GM12878 (cell line): ENCODE data around the gene SNAP23. TPM values are rescaled to one million over a fixed set of nuclear protein-coding genes. Genes with fewer than 3 reads are reported as not detected.

ENCODE experiments used
- ATAC-seq: fragments of 200-7000 bp; cut with Tn5 transposase; 3 replicates; pipeline ENCODE4 v1.9.1; 2020; ENCODE audit warnings: mild to moderate bottlenecking, moderate library complexity
- BruUV-seq: library from RNA; stranded (reverse); fragments of 400-500 nt; replicated peaks from 2 replicates; lab custom pipeline; 2021; lab: Mats Ljungman, UMichigan
- CTCF ChIA-PET: fragments of 300-600 bp; sonication (Branson Sonifier 250); formaldehyde crosslinking; extraction: SDS; loops from one replicate; lab custom pipeline; 2021; ENCODE audit warnings: inconsistent platforms; lab: Yijun Ruan, JAX
- POLR2A ChIA-PET: fragments of 350-600 bp; formaldehyde crosslinking; extraction: SDS; loops from one replicate; lab custom pipeline; 2021; ENCODE audit warnings: inconsistent platforms; lab: Charles Lee
- RAD21 ChIA-PET: fragments of 300-600 bp; sonication (Branson Sonifier 250); formaldehyde crosslinking; loops from one replicate; lab custom pipeline; 2023; ENCODE audit warnings: antibody characterized with exemption; ENCODE audit not compliant: unreplicated experiment; lab: Charles Lee
- SMC1A ChIA-PET: fragments of 300-600 bp; sonication (Branson Sonifier 250); formaldehyde crosslinking; loops from one replicate; lab custom pipeline; 2023; ENCODE audit not compliant: unreplicated experiment, uncharacterized antibody; lab: Charles Lee
- DNase-seq: peaks from one replicate; pipeline ENCODE4 v3.0.0-alpha.2; 2011; ENCODE audit warnings: low read depth, low spot score
- FAIRE-seq: peaks from 3 replicates; lab custom pipeline; 2011; peaks lifted over from hg19 to GRCh38; lab: Jason Lieb, UNC
- H2AFZ ChIP-seq: 2 replicates; pipeline ENCODE4 v1.6.0; 2011; ENCODE audit warnings: low read depth, low read length, control low read depth; ENCODE audit not compliant: control insufficient read depth
- H3K27ac ChIP-seq: 2 replicates; pipeline ENCODE4 v1.5.1; 2011; ENCODE audit warnings: control low read depth; ENCODE audit not compliant: control insufficient read depth, insufficient read depth
- H3K27me3 ChIP-seq, 2 experiments: replicated peaks in 1 of 2; 2 replicates each; pipeline versions ENCODE4 v1.6.0 to v1.6.1; 2011; ENCODE audit warnings: low read length in 1 of 2; ENCODE audit not compliant: control insufficient read depth in 2 of 2, insufficient read depth in 2 of 2
- H3K36me3 ChIP-seq, 2 experiments: 2 replicates each; pipeline ENCODE4 v1.5.1; 2011; ENCODE audit warnings: low read length in 1 of 2; ENCODE audit not compliant: control insufficient read depth in 2 of 2, insufficient read depth in 2 of 2
- H3K4me1 ChIP-seq: 2 replicates; pipeline ENCODE4 v1.6.1; 2011; ENCODE audit warnings: mild to moderate bottlenecking, low read length, moderate library complexity, mixed read lengths; ENCODE audit not compliant: control insufficient read depth, insufficient read depth
- H3K4me2 ChIP-seq: 2 replicates; pipeline ENCODE4 v1.6.0; 2011; ENCODE audit warnings: control low read depth; ENCODE audit not compliant: control insufficient read depth, insufficient read depth
- H3K4me3 ChIP-seq: fragments of 200-600 bp; sonication (generic); 2 replicates; pipeline ENCODE4 v1.5.1; 2016
- H3K79me2 ChIP-seq: 2 replicates; pipeline ENCODE4 v1.6.0; 2011; ENCODE audit warnings: low read length; ENCODE audit not compliant: control insufficient read depth, insufficient read depth
- H3K9ac ChIP-seq: 2 replicates; pipeline ENCODE4 v1.8.0; 2011; ENCODE audit warnings: low read length, control low read depth, mixed read lengths; ENCODE audit not compliant: control insufficient read depth, insufficient read depth
- H3K9me3 ChIP-seq: replicated peaks from 3 replicates; pipeline ENCODE4 v1.5.1; 2011; ENCODE audit warnings: mild to moderate bottlenecking, low read length; ENCODE audit not compliant: control insufficient read depth, insufficient read depth
- H4K20me1 ChIP-seq: 2 replicates; pipeline ENCODE4 v1.6.0; 2011; ENCODE audit not compliant: control insufficient read depth, insufficient read depth
- GABPA ChIP-seq: IDR thresholded peaks from 2 replicates; pipeline ENCODE4 v1.6.1; 2014; ENCODE audit warnings: antibody characterized with exemption, low read depth, mild to moderate bottlenecking, inconsistent platforms
- NBN ChIP-seq: fragments of 450-650 bp; IDR thresholded peaks from 2 replicates; pipeline ENCODE4 v1.6.1; 2016
- WGBS: methylation state at CpG from one replicate; pipeline ENCODE4 v1.1.6; 2016; ENCODE audit warnings: low lambda C conversion rate; ENCODE audit not compliant: insufficient replicate concordance, insufficient coverage; ENCODE audit errors: missing lambda C conversion rate; 5-methylcytosine and 5-hydroxymethylcytosine counted together
- in situ Hi-C: fragments of 300-500 bp; cut with MboI; formaldehyde crosslinking; loops from 9 replicates; pipeline ENCODE4 v1.14.3; 2018; ENCODE audit warnings: mixed read lengths
- intact Hi-C: fragments of 100-400 bp; cut with micrococcal nuclease; formaldehyde crosslinking; loops from one replicate; pipeline ENCODE4 v1.14.2; 2022; ENCODE audit not compliant: unreplicated experiment
- polyA plus RNA-seq, 11 experiments: library from polyadenylated mRNA; depleted of rRNA in 4 of 11; unstranded in 6 of 11; stranded (reverse) in 5 of 11; fragments of >200 nt; fragmentation: Nextera tagmentation in 4 of 11; fragmentation: Illumina TruSeq in 1 of 11; extraction: Ambion mirVana in 4 of 11; extraction: Trizol in 1 of 11; gene quantifications; 1 replicate in 1 of 11; 2 replicates in 10 of 11; pipeline versions ENCODE4 v1.2.1 to v1.2.3, GENCODE V29; 2011 to 2016; ENCODE audit warnings: inconsistent platforms in 2 of 11, missing spikeins in 2 of 11, low read depth in 1 of 11
- total RNA-seq, 4 experiments: library from RNA; depleted of rRNA in 3 of 4; stranded (reverse); fragments of >200 nt in 3 of 4; fragmentation: Illumina TruSeq in 1 of 4; extraction: Trizol in 1 of 4; gene quantifications; 2 replicates each; pipeline versions ENCODE4 v1.2.1 to v1.2.3, GENCODE V29; 2013 to 2021
- TF ChIP-seq, protein P1 (sequence below): fragments of 150-350 bp; IDR thresholded peaks from 2 replicates; pipeline ENCODE4 v1.6.1; 2014; ENCODE audit warnings: mild to moderate bottlenecking, low read depth, low read length

The SNAP23 gene
- total and polyA plus RNA-seq, 10 of the 15 experiments (the other 5 are each of a cell fraction or from before 2014, with no cell fraction given), result 51.9 to 127 (median 74.6) TPM

DNA sequence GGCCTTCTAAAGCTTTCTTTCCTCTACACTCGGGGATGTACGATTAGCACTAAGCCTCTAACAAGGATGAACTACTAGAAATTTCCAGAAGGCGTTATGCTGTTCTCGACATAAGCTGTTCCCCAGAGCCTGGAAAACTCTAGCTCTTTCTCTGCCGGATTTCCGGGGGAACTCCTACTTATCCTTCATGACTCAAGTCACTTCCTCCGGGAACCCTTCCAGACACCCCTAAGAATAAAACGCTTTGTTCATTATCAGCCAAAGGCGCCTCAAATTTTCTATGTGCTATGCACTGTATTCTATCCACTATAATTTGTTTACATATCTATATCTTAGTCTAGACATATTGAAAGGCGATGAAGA is 455 bp upstream of the SNAP23 start:
- Histone ChIP-seq H3K27me3 (no peaks in the 10 kb centered on the region), H3K9ac (peak overlapping the region; percentile 77; the same call in 1 of the 2 replicates), H3K4me2 (peak overlapping the region; percentile 88), H3K27ac (peak overlapping the region; percentile 30; the same call in 1 of the 2 replicates), H3K4me1 (peaks cover 30% of the 10 kb centered on the region), H3K4me3 (peak overlapping the region; percentile 83), H3K36me3 (no peaks in the 10 kb centered on the region), H3K9me3 (no peaks in the 10 kb centered on the region), H4K20me1 (no peaks in the 10 kb centered on the region), H3K79me2 (peaks cover 54% of the 10 kb centered on the region), H2AFZ (peak overlapping the region; percentile 97)
- no TSS peak for BruUV-seq
- DNase-seq (no peak), FAIRE-seq (no peak), ATAC-seq (peak; percentile 5)
- in situ Hi-C loops, result no loop called here
- RAD21 ChIA-PET, result interaction anchor here (1.1 to 2.9 kb wide), 4 partner anchors 10 to 154 kb away, joined by 3 to 13 read pairs (median 6); partner anchors contain the start of genes HAUS2 and LRRC57
- intact Hi-C loops, result no loop called here
- TF ChIP-seq, protein P1, sequence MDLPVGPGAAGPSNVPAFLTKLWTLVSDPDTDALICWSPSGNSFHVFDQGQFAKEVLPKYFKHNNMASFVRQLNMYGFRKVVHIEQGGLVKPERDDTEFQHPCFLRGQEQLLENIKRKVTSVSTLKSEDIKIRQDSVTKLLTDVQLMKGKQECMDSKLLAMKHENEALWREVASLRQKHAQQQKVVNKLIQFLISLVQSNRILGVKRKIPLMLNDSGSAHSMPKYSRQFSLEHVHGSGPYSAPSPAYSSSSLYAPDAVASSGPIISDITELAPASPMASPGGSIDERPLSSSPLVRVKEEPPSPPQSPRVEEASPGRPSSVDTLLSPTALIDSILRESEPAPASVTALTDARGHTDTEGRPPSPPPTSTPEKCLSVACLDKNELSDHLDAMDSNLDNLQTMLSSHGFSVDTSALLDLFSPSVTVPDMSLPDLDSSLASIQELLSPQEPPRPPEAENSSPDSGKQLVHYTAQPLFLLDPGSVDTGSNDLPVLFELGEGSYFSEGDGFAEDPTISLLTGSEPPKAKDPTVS, result peak; percentile 82; the same call in 1 of the 2 replicates
- TF ChIP-seq GABPA, result 0 out of 2 replicates have a peak, but pooled peaks have one; percentile 25
- TF ChIP-seq NBN, result no peak
- POLR2A ChIA-PET, result interaction anchor here (0.9 to 3.3 kb wide), 6 partner anchors 9 to 155 kb away, joined by 3 to 37 read pairs (median 4); partner anchors contain the start of genes HAUS2, LRRC57 and STARD9
- WGBS, result 2% methylated on average over 10 of the region's 10 CpGs
- SMC1A ChIA-PET, result interaction anchor here (0.8 to 3.3 kb wide), 4 partner anchors 8 to 50 kb away, joined by 3 to 21 read pairs (median 3); no protein-coding TSS in a partner anchor
- CTCF ChIA-PET, result interaction anchor here (0.6 to 2.5 kb wide), 2 partner anchors 10 to 423 kb away, joined by 3 to 10 read pairs; no protein-coding TSS in a partner anchor
